B cell (primary cell): ENCODE results near the gene LAX1. TPM values are rescaled to one million over a fixed set of nuclear protein-coding genes. Genes with fewer than 3 reads are reported as not detected.

Source experiments
- ATAC-seq: fragments of 200-7000 bp; cut with Tn5 transposase; one replicate; pipeline ENCODE4 v1.10.0; 2021; ENCODE audit warnings: low read depth, mild to moderate bottlenecking, moderate number of reproducible peaks, moderate library complexity
- CTCF ChIA-PET: fragments of 350-600 bp; sonication (Branson Sonifier 250); formaldehyde crosslinking; loops from one replicate; lab custom pipeline; 2021; ENCODE audit warnings: antibody characterized with exemption, inconsistent platforms; lab: Charles Lee
- POLR2A ChIA-PET: fragments of 350-600 bp; sonication (Branson Sonifier 250); formaldehyde crosslinking; loops from one replicate; lab custom pipeline; 2021; ENCODE audit warnings: antibody characterized with exemption; lab: Charles Lee
- DNase-seq: peaks from one replicate; pipeline ENCODE4 v3.0.0; 2013
- H2AFZ ChIP-seq: 2 replicates; pipeline ENCODE4 v1.6.1; 2012; ENCODE audit warnings: mild to moderate bottlenecking, low read depth, low read length; ENCODE audit not compliant: insufficient read depth, poor library complexity, severe bottlenecking
- H3K27ac ChIP-seq, 2 donors: 1 replicate in 1 of 2; 2 replicates in 1 of 2; pipeline ENCODE4 v1.5.1; 2012 to 2013; ENCODE audit warnings: low read length in 2 of 2, mild to moderate bottlenecking in 2 of 2, moderate library complexity in 1 of 2
- H3K27me3 ChIP-seq, 4 experiments: fragments of 200-600 bp in 1 of 4; sonication (generic) in 1 of 4; replicated peaks in 1 of 4; 1 replicate in 2 of 4; 2 replicates in 2 of 4; pipeline versions ENCODE4 v1.6.1 to v1.7.0; 2013 to 2016; ENCODE audit warnings: low read length in 3 of 4, mild to moderate bottlenecking in 2 of 4, mixed read lengths in 1 of 4, moderate library complexity in 1 of 4; ENCODE audit not compliant: insufficient read depth in 4 of 4, control insufficient read depth in 3 of 4; ENCODE audit errors: control extremely low read depth in 1 of 4
- H3K36me3 ChIP-seq, 2 experiments: replicated peaks in 1 of 2; 1 replicate in 1 of 2; 2 replicates in 1 of 2; pipeline versions ENCODE4 v1.6.1 to v1.7.1; 2013; ENCODE audit warnings: low read length in 1 of 2; ENCODE audit not compliant: insufficient read depth in 2 of 2, control insufficient read depth in 1 of 2; ENCODE audit errors: control extremely low read depth in 1 of 2, extremely low read depth in 1 of 2
- H3K4me1 ChIP-seq, 2 donors: fragments of 200-600 bp in 1 of 2; sonication (generic) in 1 of 2; 1 replicate in 1 of 2; 2 replicates in 1 of 2; pipeline versions ENCODE4 v1.5.1 to v1.6.1; 2013 to 2017; ENCODE audit warnings: low read length in 2 of 2; ENCODE audit not compliant: control insufficient read depth in 2 of 2, insufficient read depth in 2 of 2
- H3K4me2 ChIP-seq: replicated peaks from 2 replicates; pipeline ENCODE3; 2012; ENCODE audit warnings: mild to moderate bottlenecking, low read depth, low read length; ENCODE audit not compliant: poor library complexity, severe bottlenecking
- H3K4me3 ChIP-seq, 5 experiments: fragments of 200-600 bp in 1 of 5; sonication (generic) in 1 of 5; 1 replicate in 3 of 5; 2 replicates in 2 of 5; pipeline versions ENCODE4 v1.5.1 to v1.7.0; 2011 to 2016; ENCODE audit warnings: low read length in 4 of 5, mild to moderate bottlenecking in 4 of 5, low read depth in 2 of 5, control low read depth in 1 of 5, moderate library complexity in 1 of 5; ENCODE audit not compliant: insufficient read depth in 1 of 5; ENCODE audit errors: control extremely low read depth in 1 of 5, extremely low read depth in 1 of 5
- H3K79me2 ChIP-seq: fragments of 200-600 bp; sonication (generic); one replicate; pipeline ENCODE4 v1.6.0; 2016; ENCODE audit warnings: low read length; ENCODE audit not compliant: control insufficient read depth, insufficient read depth
- H3K9ac ChIP-seq: fragments of 200-600 bp; sonication (generic); 2 replicates; pipeline ENCODE4 v1.6.1; 2017; ENCODE audit warnings: mild to moderate bottlenecking, low read length, moderate library complexity
- H3K9me3 ChIP-seq, 3 donors: one replicate each; pipeline versions ENCODE4 v1.6.1 to v1.7.1; 2013; ENCODE audit warnings: low read length in 2 of 3; ENCODE audit not compliant: control insufficient read depth in 2 of 3, insufficient read depth in 1 of 3; ENCODE audit errors: control extremely low read depth in 1 of 3
- H4K20me1 ChIP-seq: 2 replicates; pipeline ENCODE4 v1.6.0; 2012; ENCODE audit warnings: mild to moderate bottlenecking, low read length; ENCODE audit not compliant: insufficient read depth, control insufficient read depth, poor library complexity, severe bottlenecking
- H3K27ac Mint-ChIP-seq: one replicate; pipeline ENCODE4 v1.8.0; 2021; ENCODE audit warnings: mixed read lengths
- H3K27me3 Mint-ChIP-seq: one replicate; pipeline ENCODE4 v1.8.0; 2021; ENCODE audit warnings: mixed read lengths
- H3K4me1 Mint-ChIP-seq: one replicate; pipeline ENCODE4 v1.8.0; 2021; ENCODE audit warnings: mixed read lengths
- H3K4me3 Mint-ChIP-seq: one replicate; pipeline ENCODE4 v1.8.0; 2021; ENCODE audit warnings: mixed read lengths
- H3K9me3 Mint-ChIP-seq: one replicate; pipeline ENCODE4 v1.8.0; 2022; ENCODE audit warnings: mixed read lengths; ENCODE audit not compliant: insufficient read depth
- EZH2 ChIP-seq: IDR thresholded peaks from 2 replicates; pipeline ENCODE4 v1.6.1; 2012; ENCODE audit warnings: borderline replicate concordance, low read depth, mild to moderate bottlenecking, moderate library complexity, low read length; ENCODE audit not compliant: insufficient read depth, poor library complexity, severe bottlenecking
- WGBS: methylation state at CpG from one replicate; pipeline ENCODE4 v1.1.5; 2013; ENCODE audit warnings: missing lambda C conversion rate; ENCODE audit not compliant: insufficient coverage; 5-methylcytosine and 5-hydroxymethylcytosine counted together
- intact Hi-C: fragments of 100-400 bp; cut with micrococcal nuclease; formaldehyde crosslinking; loops from one replicate; pipeline ENCODE4 v1.10.0; 2022
- polyA plus RNA-seq: library from polyadenylated mRNA; depleted of rRNA; stranded (reverse); fragments of >200 nt; gene quantifications from 2 replicates; pipeline ENCODE4 v1.2.3, GENCODE V29; 2012
- total RNA-seq, 2 donors: library from RNA; stranded (reverse); fragments of 120-200 nt in 1 of 2; gene quantifications; 1 replicate in 1 of 2; 2 replicates in 1 of 2; pipeline versions ENCODE4 v1.2.3 to v1.2.4, GENCODE V29; 2013 to 2022
- TF ChIP-seq, protein P1 (sequence below): fragments of 200-600 bp; IDR thresholded peaks from one replicate; pipeline ENCODE4 v1.8.0; 2022; ENCODE audit warnings: antibody characterized with exemption, mild to moderate bottlenecking

The LAX1 gene
- total and polyA plus RNA-seq, 2 donors (not counting 1 experiment from before 2014, with no cell fraction given) = 11.3 to 20.5 TPM

DNA sequence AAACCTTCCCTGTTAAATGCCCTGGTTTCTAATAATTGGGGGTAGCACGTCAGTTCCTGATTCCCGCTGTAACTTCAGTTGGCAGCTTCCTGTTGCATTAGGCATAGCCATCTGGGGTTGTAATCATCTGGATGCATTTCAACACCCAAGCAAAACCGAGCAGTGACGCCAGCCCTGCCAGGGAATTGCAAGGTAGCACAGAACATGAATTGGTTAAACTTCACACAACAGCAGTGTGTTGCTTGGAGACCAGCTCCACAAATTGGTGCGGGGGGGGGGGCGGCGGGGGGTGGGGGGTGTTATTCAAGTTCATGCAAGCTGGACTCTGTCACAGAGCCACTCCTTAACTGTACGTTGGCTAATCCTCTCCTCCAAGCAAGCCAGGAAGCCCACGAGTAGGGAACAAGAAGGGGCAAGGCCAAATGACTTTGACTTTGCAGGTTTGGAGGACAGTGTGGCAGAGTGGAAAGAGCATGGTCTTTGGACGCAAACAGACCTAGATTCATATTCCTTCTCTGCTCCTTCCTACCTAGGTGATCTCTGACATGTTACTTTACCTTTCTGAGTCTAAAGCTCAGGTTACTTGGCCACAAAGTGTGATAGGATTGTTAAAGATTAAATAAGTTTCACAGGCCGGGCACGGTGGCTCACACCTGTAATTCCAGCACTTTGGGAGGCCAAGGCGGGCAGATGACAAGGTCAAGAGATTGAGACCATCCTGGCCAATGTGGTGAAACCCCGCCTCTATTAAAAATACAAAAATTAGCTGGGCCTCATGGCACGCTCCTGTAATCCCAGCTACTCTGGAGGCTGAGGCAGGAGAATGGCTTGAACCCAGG is 4.7 kb downstream of the LAX1 start:
- 67% methylated on average over 6 of the region's 15 CpGs for WGBS
- Histone ChIP-seq H3K27me3 (peaks cover 0 to 2% (median 0%) of the 10 kb centered on the region in 4 experiments), H3K79me2 (peaks cover 17% of the 10 kb centered on the region), H3K27ac (no peak overlapping the region), H3K4me2 (no peak overlapping the region), H3K36me3 (peaks cover 4 to 30% of the 10 kb centered on the region in 2 experiments), H3K9me3 (no peaks in the 10 kb centered on the region), H2AFZ (no peak overlapping the region), H3K9ac (no peak overlapping the region), H4K20me1 (no peaks in the 10 kb centered on the region), H3K4me3 (no peak overlapping the region), H3K4me1 (peaks cover 4 to 17% of the 10 kb centered on the region in 2 donors)
- no peak overlapping the region for H3K27ac Mint-ChIP-seq
- TF ChIP-seq EZH2 = no peak
- TF ChIP-seq, protein P1, sequence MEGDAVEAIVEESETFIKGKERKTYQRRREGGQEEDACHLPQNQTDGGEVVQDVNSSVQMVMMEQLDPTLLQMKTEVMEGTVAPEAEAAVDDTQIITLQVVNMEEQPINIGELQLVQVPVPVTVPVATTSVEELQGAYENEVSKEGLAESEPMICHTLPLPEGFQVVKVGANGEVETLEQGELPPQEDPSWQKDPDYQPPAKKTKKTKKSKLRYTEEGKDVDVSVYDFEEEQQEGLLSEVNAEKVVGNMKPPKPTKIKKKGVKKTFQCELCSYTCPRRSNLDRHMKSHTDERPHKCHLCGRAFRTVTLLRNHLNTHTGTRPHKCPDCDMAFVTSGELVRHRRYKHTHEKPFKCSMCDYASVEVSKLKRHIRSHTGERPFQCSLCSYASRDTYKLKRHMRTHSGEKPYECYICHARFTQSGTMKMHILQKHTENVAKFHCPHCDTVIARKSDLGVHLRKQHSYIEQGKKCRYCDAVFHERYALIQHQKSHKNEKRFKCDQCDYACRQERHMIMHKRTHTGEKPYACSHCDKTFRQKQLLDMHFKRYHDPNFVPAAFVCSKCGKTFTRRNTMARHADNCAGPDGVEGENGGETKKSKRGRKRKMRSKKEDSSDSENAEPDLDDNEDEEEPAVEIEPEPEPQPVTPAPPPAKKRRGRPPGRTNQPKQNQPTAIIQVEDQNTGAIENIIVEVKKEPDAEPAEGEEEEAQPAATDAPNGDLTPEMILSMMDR = no peak
- no peaks in the 10 kb centered on the region for H3K9me3 Mint-ChIP-seq
- peaks cover 22% of the 10 kb centered on the region for H3K4me1 Mint-ChIP-seq
- DNase-seq = no peak
- CTCF ChIA-PET = no interaction called here
- no peak overlapping the region for H3K4me3 Mint-ChIP-seq
- POLR2A ChIA-PET = no interaction called here
- no peak for ATAC-seq
- no peaks in the 10 kb centered on the region for H3K27me3 Mint-ChIP-seq
- intact Hi-C loops = loop anchor here (5.0 kb wide), 1 partner anchor 142 kb away; the partner anchor contains the start of gene ATP2B4

DNA sequence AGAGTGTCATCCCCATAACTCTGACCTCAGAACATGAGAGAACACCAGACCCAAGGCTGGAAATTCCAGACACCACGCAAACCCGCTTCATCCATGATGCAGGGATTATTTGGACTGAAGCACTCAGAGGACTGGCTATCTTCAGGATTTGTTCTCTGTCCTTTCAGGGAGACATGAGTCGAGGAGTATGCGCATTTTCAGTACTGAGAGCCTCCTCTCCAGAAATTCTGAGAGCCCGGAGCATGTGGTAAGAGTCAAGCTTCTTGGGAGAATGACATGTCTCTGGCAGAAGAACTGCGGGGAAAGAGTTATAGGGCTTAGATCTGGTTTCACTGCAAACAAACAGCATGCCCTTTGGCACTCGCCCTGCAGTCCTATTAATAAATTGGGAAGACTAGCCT is 6.9 kb downstream of the LAX1 start:
- peaks cover 25% of the 10 kb centered on the region for H3K4me1 Mint-ChIP-seq
- ChIA-PET CTCF (interaction anchor here (1.0 to 2.0 kb wide), 2 partner anchors 9 to 268 kb away, joined by 5 to 6 read pairs; no protein-coding TSS in a partner anchor), POLR2A (no interaction called here)
- no peaks in the 10 kb centered on the region for H3K9me3 ChIP-seq
- H3K27ac ChIP-seq = peak overlapping the region in 1 of 2 donors; percentile 12
- peaks cover 5 to 30% of the 10 kb centered on the region in 2 experiments for H3K36me3 ChIP-seq
- WGBS = 94% methylated on average over 6 of the region's 7 CpGs
- H3K27me3 ChIP-seq = peaks cover 0 to 2% (median 0%) of the 10 kb centered on the region in 4 experiments
- H4K20me1 ChIP-seq = no peaks in the 10 kb centered on the region
- DNase-seq = no peak
- intact Hi-C loops = no loop called here
- no peak overlapping the region for H3K9ac ChIP-seq
- peaks cover 5 to 6% of the 10 kb centered on the region in 2 donors for H3K4me1 ChIP-seq
- no peak for TF ChIP-seq EZH2
- TF ChIP-seq, protein P1 = no peak
- no peak overlapping the region for H3K27ac Mint-ChIP-seq
- no peak overlapping the region for H3K4me3 ChIP-seq
- no peak overlapping the region for H3K4me3 Mint-ChIP-seq
- peaks cover 4% of the 10 kb centered on the region for H3K79me2 ChIP-seq
- H3K9me3 Mint-ChIP-seq = no peaks in the 10 kb centered on the region
- H3K4me2 ChIP-seq = no peak overlapping the region
- no peak overlapping the region for H2AFZ ChIP-seq
- no peak for ATAC-seq
- H3K27me3 Mint-ChIP-seq = no peaks in the 10 kb centered on the region
